GM19397 (cell line): ENCODE data around the gene TP53I3.
"Not testable (repeated sequence)": the region's sequence is repeated elsewhere in the genome, so short reads cannot be mapped to it uniquely, and the experiment has no call there.

ENCODE experiments used
- ATAC-seq: cut with Tn5 transposase; IDR thresholded peaks from one replicate; pipeline ENCODE4 v1.9.1; 2021; ENCODE audit warnings: mild to moderate bottlenecking, moderate library complexity; ENCODE audit not compliant: unreplicated experiment

Gene TP53I3

DNA sequence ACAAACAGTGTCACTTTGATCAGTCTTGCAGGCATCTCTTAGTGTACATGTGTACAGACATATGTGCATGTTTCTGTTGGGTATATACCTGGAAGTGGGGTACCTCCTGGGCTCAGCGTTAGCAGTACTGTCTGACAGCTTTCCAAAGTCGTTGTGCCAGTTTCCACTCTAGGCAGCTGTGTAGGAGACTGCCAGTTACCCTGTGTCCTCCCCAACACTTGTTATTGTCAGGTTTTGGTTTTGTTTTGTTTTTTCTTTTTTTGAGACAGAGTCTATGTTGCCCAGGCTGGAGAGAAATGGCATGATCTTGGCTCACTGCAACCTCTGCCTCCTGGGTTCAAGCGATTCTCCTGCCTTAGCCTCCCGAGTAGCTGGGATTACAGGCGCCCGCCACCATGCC lies 28.9 kb downstream of the TP53I3 start:
- no peak for ATAC-seq

DNA sequence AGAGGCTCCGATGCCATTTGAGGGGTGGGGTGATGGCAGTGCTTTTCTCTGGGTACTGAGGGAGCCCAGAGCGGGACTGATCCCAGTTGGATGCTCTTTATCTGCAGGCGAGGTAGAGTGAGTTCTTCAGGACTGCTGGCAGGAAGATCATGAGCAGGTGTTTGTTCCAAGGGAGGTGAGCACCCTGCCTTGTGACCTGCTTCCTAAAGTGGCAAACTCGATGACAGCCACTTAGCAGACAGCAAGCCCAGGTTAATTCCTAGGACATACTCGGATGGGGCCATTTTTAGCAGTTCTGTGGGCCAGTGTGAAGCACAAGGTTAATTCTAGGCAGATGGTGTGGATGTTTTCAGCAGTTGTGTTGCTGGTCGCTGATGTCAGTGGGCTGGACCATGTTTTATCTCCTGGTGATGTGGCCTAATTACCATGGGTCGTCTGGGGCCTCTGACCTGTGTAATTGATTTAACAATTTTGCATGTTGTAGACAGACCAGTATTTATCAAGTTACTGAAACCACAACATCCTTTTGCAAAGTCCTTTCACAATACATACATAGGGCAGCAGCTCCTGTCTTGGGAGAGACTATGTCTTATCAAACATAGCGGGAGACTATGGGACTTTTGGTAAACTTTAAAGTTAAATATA lies 30.1 kb downstream of the TP53I3 start:
- no peak for ATAC-seq

DNA sequence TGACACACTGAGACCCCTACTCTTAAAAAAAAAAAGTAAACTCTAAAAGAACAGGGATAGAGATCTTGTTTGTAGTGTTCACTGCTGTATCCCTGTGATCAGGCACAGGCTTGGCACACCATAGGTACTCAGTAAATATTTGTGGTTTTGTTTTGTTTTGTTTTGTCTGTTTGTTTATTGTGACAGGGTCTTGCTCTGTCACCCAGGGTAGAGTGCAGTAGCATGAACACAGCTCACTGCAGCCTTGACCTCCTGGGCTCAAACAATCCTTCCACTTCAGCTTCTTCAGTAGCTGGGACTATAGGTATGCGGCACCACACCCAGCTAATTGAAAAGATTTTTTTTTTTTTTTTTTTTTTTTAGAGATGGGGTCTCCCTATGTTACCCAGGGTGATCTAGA lies 31.7 kb downstream of the TP53I3 start:
- ATAC-seq, result no peak

DNA sequence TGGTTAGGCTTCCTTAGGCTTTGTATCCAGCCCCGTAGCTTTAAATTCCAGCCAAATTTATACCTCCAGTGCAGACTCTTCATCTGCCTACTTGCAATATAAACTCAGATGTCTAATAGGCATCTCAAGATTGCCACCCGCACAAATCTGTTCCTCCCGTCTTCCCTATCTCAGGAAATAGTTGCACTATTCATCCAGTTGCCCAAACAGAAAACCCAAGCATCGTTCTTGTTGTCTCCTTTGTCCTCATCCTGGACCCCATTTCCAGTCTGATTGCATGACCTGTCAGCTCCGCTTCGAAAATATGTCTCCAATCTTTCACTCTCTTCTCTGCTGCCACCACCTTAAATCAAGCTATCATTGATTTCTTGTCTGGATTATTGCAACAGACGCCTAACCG lies 32.8 kb downstream of the TP53I3 start:
- ATAC-seq, result no peak

DNA sequence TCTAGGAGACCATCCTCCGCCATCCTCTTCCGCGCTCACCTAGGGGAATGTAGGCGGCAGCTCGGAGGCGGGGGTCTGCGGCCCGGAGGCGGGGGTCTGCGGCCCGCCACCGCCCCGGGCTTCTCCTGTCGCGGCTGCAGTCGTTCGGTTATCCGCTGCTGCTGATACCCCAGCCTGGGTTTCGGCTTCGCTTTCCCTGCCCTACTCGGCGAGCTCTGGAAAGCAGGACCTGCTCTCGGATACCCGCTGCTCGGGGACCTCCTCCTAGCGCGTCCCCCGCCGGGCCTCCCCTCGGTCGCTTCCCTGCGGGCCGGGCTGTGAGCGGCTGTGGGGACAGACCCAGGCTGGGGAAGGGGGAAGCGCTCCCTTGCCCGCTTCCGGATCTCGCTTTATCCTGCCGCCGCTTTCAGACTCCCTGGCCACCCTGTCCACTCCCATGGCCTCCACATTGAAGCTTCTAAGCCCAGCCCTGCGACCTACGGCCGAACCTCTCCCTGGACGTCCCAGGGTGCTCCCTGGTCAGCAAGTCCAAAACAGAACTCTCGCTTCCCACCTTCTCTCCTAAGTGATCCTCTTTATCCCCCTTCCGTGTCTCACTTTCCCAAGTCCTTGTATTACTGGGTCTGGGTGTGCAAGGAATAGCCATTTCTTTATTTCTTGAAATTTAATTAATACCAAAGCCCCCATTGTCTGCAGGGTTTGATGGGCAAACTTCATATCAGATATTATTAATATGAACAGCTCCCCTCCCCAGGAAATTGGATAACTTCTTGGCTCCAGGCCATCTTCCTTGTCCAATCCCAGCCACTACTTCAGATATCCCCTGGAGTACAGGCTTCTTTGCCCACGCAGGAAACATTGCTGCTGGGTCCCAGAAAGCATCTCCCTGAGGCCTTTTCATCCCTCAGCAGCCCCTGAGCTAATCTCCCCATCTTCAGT lies 34.3 kb downstream of the TP53I3 start:
- no peak for ATAC-seq

DNA sequence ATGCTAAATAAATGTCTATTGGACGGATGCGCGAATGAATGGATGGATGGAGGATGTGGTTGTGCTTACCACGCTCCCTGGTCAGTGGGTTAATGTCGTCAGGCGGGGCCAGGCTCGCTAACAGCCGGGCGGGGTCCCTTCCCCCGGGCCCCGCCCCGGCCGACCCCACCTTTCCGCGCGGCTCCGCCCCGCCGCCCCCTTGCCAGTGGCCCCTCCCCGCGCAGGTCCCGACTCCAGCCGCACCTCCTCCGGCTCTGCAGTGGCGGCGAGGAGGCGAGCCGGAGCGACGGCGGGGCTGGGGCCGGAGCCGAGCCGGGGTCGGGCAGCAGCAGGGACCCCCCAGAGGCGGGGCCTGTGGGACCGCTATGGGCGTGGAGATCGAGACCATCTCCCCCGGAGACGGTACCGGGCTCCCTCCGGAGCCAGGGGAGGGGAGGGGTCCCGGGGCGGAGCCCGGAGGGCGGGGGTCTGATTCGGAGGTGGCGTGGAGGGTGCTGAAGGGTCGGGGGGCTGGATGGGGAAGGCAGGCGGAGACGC lies 35.1 kb downstream of the TP53I3 start, which contains the start of gene FKBP1B:
TSS of gene FKBP1B (plus strand) at position 257 of the 537 bp plus-strand sequence. CDS start at position 366, 109 bp downstream.
- no peak for ATAC-seq

DNA sequence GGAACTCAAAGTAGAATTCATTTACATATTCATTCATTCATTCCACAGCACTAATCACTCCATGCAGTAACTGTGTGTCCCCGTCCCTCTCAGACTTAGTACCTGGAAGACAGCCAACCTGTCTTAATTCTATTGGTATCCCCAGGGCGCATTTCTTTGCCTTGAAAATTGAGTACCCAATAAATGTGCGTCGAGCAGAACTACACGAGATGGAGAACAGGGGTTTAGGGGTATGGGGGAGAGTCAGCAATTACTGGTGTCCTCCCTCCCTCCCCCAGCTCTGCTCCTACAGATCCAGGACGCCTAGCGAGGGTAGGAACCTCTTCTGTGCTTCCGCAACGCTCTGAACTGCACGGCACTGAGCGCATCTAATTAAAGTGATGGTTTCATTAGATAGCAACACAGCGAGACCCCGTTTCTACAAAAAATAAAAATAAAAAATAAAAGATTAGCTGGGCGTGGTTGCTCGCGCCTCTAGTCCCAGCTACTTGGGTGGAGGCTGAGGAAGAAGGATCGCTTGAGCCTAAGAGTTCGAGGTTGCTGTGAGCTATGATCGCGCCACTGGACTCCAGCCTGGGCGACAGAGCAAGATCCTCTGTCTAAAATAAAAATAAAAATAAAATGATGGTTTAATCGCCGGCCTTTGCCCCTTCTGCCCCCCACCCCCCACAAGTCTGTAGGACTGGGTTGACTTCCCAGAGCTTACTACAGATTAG lies 35.7 kb downstream of the TP53I3 start:
- ATAC-seq, result no peak

DNA sequence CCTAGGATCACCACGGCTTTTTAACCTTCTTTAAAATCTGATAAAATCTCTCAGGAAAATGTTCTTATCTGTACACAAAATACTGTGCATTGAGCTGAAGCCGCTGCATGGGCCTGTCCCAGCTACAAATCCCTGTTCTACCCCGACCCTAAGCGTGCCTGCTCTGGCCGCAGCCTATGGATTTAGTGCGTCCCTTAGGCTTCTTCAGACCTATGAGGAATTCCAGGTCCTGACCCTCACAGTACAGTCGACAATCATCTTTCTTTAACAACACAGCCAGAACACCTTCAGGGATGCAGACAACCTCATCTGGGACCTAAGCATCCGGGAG lies 37.0 kb downstream of the TP53I3 start:
- peak; percentile 1 for ATAC-seq

DNA sequence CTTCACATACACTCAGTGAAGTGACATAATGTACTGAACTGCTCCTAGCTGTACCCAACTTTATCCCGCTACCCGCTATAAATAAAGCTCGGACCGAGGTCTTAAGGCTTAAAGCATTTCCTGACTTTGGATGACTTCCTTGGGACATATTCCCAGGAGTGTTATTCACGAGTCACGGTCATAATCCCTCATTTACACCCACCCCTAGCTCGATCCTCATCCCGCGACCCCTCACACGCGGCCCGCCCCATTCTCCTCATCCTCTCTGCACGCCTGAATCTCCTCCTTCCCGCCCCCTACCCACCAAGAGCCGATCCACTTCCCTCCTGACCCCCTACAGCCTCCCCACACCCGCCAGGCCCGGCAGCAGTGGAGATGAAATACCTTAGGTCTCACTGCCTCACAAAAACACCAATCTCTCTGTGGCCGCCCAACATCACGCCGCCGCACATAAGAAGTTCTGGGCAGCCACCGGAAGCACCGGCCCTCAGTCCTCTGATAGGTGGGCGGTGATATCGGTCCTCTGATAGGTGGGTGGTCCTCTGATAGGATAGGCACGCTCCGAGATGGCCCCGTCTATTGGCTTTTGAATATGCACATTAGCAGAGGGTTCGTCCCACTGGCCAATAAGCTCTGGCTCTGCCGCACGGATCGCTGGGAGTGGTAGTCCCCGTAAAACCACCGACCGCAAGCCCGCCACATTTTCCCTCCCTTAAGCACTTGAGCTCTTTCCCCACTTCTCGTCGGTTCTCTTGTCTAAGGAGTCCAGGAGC lies 37.5 kb downstream of the TP53I3 start, which contains the start of gene WDCP:
TSS of gene WDCP (minus strand) at position 462 of the 773 bp plus-strand sequence. CDS start 7,897 bp downstream, outside the sequence.
- ATAC-seq, result peak; percentile 99

DNA sequence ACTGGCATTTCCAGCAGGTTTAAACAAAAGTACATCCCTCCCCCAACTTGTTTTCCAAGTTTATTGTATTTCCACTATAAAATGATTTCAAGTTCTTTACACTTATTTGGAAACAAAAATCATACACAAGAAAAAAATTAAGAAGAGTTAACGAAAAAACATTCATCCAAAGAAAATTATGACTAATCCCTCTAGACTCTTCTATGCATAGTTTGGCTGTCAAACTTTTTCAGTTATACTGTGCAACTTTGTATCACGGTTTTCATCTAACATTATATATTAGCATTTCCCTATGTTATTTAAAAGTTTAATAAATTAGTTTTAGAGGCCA lies 38.1 kb downstream of the TP53I3 start:
- no peak for ATAC-seq

DNA sequence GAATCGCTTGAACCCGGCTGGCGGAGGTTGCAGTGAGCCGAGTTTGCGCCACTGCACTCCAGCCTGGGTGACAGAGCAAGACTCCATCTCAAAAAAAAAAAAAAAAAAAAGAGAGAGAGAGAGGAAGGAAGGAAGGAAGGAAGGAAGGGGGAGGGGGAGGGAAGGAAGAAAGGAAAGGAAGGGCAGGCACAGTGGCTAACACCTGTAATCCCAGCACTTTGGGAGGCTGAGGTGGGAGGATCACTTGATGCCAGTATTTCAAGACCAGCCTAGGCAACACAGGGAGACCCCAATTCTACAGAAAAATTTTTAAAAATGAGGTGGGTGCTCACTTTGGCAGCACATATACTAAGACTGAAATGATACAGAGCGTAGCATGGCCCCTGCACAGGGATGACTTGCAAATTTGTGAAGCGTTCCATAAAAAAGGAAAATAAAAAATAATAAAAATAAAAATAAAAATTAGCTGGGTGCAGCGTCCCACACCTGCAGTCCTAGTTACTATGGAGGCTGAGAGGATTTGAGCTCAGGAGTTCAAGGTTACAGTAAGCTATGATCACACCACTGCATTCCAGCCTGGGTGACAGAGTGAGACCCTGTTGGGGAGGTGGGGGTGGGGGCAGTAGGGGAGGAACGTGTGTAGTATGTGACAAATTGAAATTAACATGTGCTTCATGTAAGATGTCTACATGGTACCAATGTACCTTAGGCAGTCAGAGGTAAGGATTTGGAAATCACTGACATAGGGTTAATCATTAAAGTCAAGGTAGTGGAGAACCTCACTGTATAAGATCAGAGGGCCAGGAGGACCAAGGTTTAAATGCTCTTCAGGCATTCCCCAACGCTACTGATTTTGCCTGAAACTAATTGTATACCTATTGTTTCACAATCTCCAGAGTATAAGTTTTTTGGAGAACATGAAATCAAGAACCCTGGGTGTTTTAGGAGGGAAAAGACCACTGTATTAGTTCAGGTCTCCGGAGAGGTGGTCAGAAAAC lies 38.8 kb downstream of the TP53I3 start:
- no peak for ATAC-seq

DNA sequence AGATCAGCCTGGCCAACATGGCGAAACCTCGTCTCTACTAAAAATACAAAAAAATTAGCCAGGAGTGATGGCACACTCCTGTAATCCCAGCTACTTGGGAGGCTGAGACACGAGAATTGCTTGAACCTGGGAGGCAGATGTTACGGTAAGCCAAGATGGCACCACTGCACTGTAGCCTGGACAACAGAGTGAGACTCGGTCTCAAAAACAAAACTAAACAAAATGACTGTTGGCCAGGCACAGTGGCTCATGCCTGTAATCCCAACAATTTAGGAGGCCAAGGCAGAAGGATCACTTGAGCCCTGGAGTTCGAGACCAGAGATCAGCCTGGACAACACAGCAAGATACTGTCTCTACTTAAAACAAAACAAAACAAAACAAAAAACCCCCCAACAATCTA lies 41.5 kb downstream of the TP53I3 start:
- not testable (repeated sequence) for ATAC-seq

DNA sequence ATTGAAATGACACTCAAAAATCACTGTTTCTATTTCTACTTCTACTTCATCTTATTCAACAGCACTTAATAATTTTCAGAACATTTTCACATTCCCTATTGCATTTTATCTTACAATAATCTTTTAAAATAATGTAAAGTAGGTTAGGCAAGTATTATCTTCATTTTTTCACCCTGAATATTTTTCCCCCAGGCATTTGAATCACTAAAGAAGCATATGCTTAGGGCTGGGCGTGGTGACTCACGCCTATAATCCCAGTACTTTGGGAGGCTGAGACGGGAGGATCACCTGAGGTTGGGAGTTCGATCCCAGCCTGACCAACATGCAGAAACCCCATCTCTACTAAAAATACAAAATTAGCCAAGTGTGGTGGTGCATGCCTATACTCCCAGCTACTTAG lies 44.1 kb downstream of the TP53I3 start:
- ATAC-seq, result no peak

DNA sequence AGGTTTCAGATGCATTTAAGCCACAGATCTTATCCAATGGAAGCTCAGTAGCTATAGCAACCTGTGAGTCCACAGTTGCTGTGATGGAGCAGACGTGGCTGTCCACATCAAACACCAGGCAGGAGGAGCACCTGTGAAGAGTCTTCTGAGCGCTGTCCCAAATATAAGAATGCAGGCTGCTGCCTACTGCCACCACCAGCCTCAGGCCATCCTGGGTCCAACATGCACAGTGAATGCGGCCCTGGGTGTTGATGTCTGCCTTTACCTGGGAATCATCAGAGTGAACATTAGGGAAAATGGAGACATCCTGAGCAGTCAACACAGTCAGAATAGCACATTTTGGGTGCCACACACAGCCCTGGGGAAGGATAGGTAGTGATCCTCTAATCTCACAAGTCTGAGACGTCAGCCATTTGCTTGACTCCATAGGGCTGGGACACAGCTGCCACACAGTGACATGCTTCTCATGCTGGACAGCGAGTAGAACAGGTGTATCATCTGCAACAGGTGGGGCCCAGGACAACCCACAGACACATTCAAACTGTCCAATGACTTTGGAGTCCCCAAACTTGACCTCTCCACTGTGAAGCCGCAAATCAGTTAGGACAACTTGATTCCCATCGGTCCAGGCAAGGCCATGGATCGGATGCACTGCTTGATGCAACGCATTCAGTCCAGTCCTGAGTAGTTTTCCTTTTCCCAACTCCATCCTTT lies 45.7 kb downstream of the TP53I3 start:
- no peak for ATAC-seq
